Measurements from ENCODE around the gene CPEB3. TPM values are rescaled to one million over a fixed set of nuclear protein-coding genes. Genes with fewer than 3 reads are reported as not detected.

Gene CPEB3
- total RNA-seq, 2 experiments from 2014 or later: 3.4 to 3.5 TPM

DNA sequence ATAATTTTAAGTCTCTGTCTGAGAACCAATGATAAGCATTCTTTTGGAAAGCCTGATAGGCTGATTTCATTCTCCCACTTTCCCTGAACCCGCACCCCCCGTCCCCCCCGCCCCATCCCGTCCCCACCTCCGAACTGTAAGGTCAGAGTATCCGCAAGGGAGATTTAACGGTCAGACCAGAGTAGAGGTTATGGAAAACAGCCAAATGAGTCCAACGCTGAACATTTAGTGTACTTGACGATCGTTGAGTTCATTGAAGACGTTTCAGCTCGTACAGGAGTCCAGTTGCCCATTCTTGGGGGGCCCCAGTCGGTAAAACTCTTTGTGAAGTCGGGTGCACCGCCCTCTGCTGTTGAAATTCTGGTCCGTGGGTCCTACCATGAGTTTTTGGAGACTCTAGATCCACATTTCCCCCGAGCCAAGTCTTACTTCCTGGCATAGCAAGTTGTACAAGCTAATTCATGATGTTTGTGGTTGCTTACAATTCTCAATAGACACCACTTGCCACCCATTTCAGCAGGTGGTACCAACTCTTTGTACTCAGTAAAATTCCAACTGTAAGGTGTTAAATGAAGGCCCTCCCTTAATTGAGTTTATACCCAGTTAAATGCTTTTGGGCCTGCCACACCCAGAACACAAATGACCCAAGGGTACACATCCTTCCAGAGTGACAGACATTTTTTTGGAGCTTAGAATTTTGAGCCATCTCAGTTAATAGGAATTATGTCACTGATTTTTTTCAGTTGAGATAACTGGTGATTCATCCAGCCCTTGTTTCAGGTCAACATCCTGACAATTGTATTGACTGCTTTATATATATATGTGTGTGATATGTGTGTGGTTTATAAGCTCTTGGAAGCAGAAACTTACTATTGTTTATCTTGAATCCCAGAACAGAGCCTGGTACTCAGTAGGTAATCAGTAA lies 1.3 kb upstream of the CPEB3 start:
- POLR2A ChIA-PET: interaction anchor here (1.6 to 2.9 kb wide), 4 partner anchors 8 to 368 kb away, joined by 5 to 12 read pairs (median 10); partner anchors contain the start of gene BTAF1
- Mint-ChIP-seq H3K4me3 (peak overlapping the region; percentile 98), H3K27me3 (no peaks in the 10 kb centered on the region), H3K9me3 (no peaks in the 10 kb centered on the region), H3K4me1 (peaks cover 21% of the 10 kb centered on the region), H3K36me3 (peaks cover 8% of the 10 kb centered on the region), H3K27ac (peak overlapping the region; percentile 84)
- ATAC-seq (ENCODE audit: low read depth): no peak
- DNase-seq: peak; percentile 58

GRCh38 chr10:92291616-92291865 lies 663 bp upstream of the CPEB3 start:
- H3K4me3 Mint-ChIP-seq: peak overlapping the region; percentile 98
- POLR2A ChIA-PET: interaction anchor here (1.0 to 2.9 kb wide), 8 partner anchors 9 to 557 kb away, joined by 3 to 12 read pairs (median 7); partner anchors contain the start of genes BTAF1 and EXOC6
- H3K27me3 Mint-ChIP-seq: no peaks in the 10 kb centered on the region
- peak overlapping the region; percentile 84 for H3K27ac Mint-ChIP-seq
- H3K4me1 Mint-ChIP-seq: peaks cover 21% of the 10 kb centered on the region
- H3K36me3 Mint-ChIP-seq: peaks cover 6% of the 10 kb centered on the region
- no peaks in the 10 kb centered on the region for H3K9me3 Mint-ChIP-seq
- no peak for ATAC-seq (ENCODE audit: low read depth)
- DNase-seq: no peak

GRCh38 chr10:92290076-92290836 lies 622 bp downstream of the CPEB3 start:
- no peaks in the 10 kb centered on the region for H3K27me3 Mint-ChIP-seq

GRCh38 chr10:92284112-92284704 lies 6.7 kb downstream of the CPEB3 start:
- Mint-ChIP-seq H3K36me3 (peaks cover 12% of the 10 kb centered on the region), H3K4me1 (peaks cover 15% of the 10 kb centered on the region), H3K9me3 (no peaks in the 10 kb centered on the region), H3K27ac (peak overlapping the region; percentile 78), H3K4me3 (peak overlapping the region; percentile 66), H3K27me3 (no peaks in the 10 kb centered on the region)
- ATAC-seq (ENCODE audit: low read depth): peak; percentile 39
- no peak for DNase-seq
- POLR2A ChIA-PET: interaction anchor here (0.6 kb wide), 1 partner anchor 19 kb away, joined by 3 read pairs; no protein-coding TSS in a partner anchor

More at GRCh38 chr10:92290076-92290836, 622 bp downstream of the CPEB3 start:
- peak overlapping the region; percentile 84 for H3K27ac Mint-ChIP-seq
- peaks cover 10% of the 10 kb centered on the region for H3K36me3 Mint-ChIP-seq
- ATAC-seq (ENCODE audit: low read depth) (peak; percentile 21), DNase-seq (no peak)
- H3K9me3 Mint-ChIP-seq: no peaks in the 10 kb centered on the region
- peak overlapping the region; percentile 98 for H3K4me3 Mint-ChIP-seq
- POLR2A ChIA-PET: interaction anchor here (0.6 to 2.9 kb wide), 11 partner anchors 10 to 558 kb away, joined by 3 to 12 read pairs (median 4); partner anchors contain the start of genes BTAF1 and EXOC6
- H3K4me1 Mint-ChIP-seq: peaks cover 25% of the 10 kb centered on the region

- Mint-ChIP-seq H3K4me1 (peaks cover 2% of the 10 kb centered on the region), H3K9me3 (no peaks in the 10 kb centered on the region), H3K4me3 (no peak overlapping the region), H3K27me3 (no peaks in the 10 kb centered on the region), H3K36me3 (peaks cover 11% of the 10 kb centered on the region), H3K27ac (no peak overlapping the region)
- POLR2A ChIA-PET: no interaction called here
- no peak for ATAC-seq (ENCODE audit: low read depth)
- DNase-seq: no peak
Observed at GRCh38 chr10:92278996-92279696, 11.7 kb downstream of the CPEB3 start.

GRCh38 chr10:92274071-92274470 lies 16.8 kb downstream of the CPEB3 start:
- no peak for ATAC-seq (ENCODE audit: low read depth)
- Mint-ChIP-seq H3K9me3 (no peaks in the 10 kb centered on the region), H3K36me3 (peaks cover 6% of the 10 kb centered on the region), H3K27me3 (no peaks in the 10 kb centered on the region), H3K4me1 (no peaks in the 10 kb centered on the region), H3K27ac (no peak overlapping the region), H3K4me3 (no peak overlapping the region)
- DNase-seq: no peak
- POLR2A ChIA-PET: no interaction called here

GRCh38 chr10:92268748-92269147 lies 22.1 kb downstream of the CPEB3 start:
- Mint-ChIP-seq H3K4me3 (no peak overlapping the region), H3K4me1 (peaks cover 8% of the 10 kb centered on the region), H3K27me3 (no peaks in the 10 kb centered on the region), H3K27ac (no peak overlapping the region), H3K36me3 (peaks cover 2% of the 10 kb centered on the region), H3K9me3 (no peaks in the 10 kb centered on the region)
- DNase-seq: no peak
- ATAC-seq (ENCODE audit: low read depth): no peak
- POLR2A ChIA-PET: no interaction called here

GRCh38 chr10:92267343-92267742 lies 23.5 kb downstream of the CPEB3 start:
- DNase-seq (no peak), ATAC-seq (ENCODE audit: low read depth) (no peak)
- Mint-ChIP-seq H3K9me3 (no peaks in the 10 kb centered on the region), H3K4me1 (peaks cover 8% of the 10 kb centered on the region), H3K27me3 (no peaks in the 10 kb centered on the region), H3K4me3 (no peak overlapping the region), H3K36me3 (peaks cover 2% of the 10 kb centered on the region), H3K27ac (no peak overlapping the region)
- POLR2A ChIA-PET: interaction anchor here (1.4 kb wide), 1 partner anchor 12 kb away, joined by 3 read pairs; no protein-coding TSS in a partner anchor

- DNase-seq: no peak
- H3K36me3 Mint-ChIP-seq: peaks cover 2% of the 10 kb centered on the region
- no peak overlapping the region for H3K4me3 Mint-ChIP-seq
- H3K4me1 Mint-ChIP-seq: peaks cover 8% of the 10 kb centered on the region
- H3K27ac Mint-ChIP-seq: no peak overlapping the region
- ATAC-seq (ENCODE audit: low read depth): no peak
- POLR2A ChIA-PET: no interaction called here
- no peaks in the 10 kb centered on the region for H3K9me3 Mint-ChIP-seq
- no peaks in the 10 kb centered on the region for H3K27me3 Mint-ChIP-seq
Observed at GRCh38 chr10:92265687-92266258, 25.1 kb downstream of the CPEB3 start.

DNA sequence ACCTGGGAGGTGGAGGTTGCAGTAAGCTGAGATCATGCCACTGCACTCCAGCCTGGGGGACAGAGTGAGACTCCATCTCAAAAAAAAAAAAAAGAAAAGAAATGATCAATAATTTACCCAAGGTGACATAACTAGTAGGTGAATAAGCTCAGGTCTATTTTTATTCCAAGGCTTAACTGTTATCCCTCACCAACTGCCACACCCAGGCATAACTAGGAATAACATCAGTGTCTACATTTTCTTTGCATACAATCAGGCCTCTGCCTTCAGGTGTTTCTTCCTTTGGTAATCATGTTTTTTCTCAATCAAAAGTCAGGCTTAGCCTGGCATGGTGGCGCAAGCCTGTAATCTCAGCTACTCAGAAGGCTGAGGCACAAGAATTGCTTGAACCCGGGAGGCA lies 26.6 kb downstream of the CPEB3 start:
- POLR2A ChIA-PET: interaction anchor here (0.7 kb wide), 1 partner anchor 20 kb away, joined by 3 read pairs; no protein-coding TSS in a partner anchor
- H3K36me3 Mint-ChIP-seq: peaks cover 4% of the 10 kb centered on the region
- DNase-seq (no peak), ATAC-seq (ENCODE audit: low read depth) (no peak)
- H3K27ac Mint-ChIP-seq: no peak overlapping the region
- H3K27me3 Mint-ChIP-seq: no peaks in the 10 kb centered on the region
- no peaks in the 10 kb centered on the region for H3K9me3 Mint-ChIP-seq
- H3K4me1 Mint-ChIP-seq: peaks cover 8% of the 10 kb centered on the region
- no peak overlapping the region for H3K4me3 Mint-ChIP-seq

DNA sequence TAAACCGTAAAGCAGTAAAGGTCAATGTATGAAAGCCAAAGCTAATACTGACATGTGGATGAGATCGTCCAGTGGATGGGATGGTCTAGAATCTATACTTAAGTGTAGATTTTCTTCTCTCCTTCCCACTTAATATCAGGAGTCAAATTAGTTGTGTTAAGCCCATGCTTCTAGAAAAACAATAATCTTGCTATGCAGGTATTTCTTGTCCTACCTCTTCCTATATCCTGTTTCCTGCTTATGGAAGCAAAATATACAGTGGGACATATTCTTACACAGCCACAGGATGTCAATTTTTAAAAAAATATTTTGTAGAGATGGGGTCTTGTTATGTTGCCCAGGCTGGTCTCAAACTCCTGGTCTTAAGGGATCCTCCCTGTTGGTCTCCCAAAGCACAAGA lies 27.5 kb downstream of the CPEB3 start:
- no peaks in the 10 kb centered on the region for H3K9me3 Mint-ChIP-seq

GRCh38 chr10:92248566-92248965 lies 42.3 kb downstream of the CPEB3 start:
- Mint-ChIP-seq H3K27ac (no peak overlapping the region), H3K4me3 (no peak overlapping the region), H3K4me1 (no peaks in the 10 kb centered on the region), H3K36me3 (no peaks in the 10 kb centered on the region), H3K9me3 (no peaks in the 10 kb centered on the region), H3K27me3 (no peaks in the 10 kb centered on the region)
- POLR2A ChIA-PET: interaction anchor here (1.2 kb wide), 1 partner anchor 35 kb away, joined by 3 read pairs; no protein-coding TSS in a partner anchor
- DNase-seq: no peak
- ATAC-seq (ENCODE audit: low read depth): no peak

More for the DNA sequence above, 27.5 kb downstream of the CPEB3 start:
- Mint-ChIP-seq H3K27ac (no peak overlapping the region), H3K4me3 (no peak overlapping the region), H3K27me3 (no peaks in the 10 kb centered on the region), H3K4me1 (peaks cover 8% of the 10 kb centered on the region), H3K36me3 (peaks cover 4% of the 10 kb centered on the region)
- POLR2A ChIA-PET: no interaction called here
- ATAC-seq (ENCODE audit: low read depth): no peak
- no peak for DNase-seq

All from activated naive CD8-positive, alpha-beta T cell treated with anti-CD3 and anti-CD28 coated beads, Interleukin-2, amount 10 ng/mL, durations not matched to agents 7 days and 5 days (primary cell).